Measurements from ENCODE around the gene CGNL1.

CGNL1 gene

GRCh38 chr15:57348081-57348480 is 28.2 kb upstream of the CGNL1 start:
- H3K79me2 ChIP-seq = no peaks in the 10 kb centered on the region
- no peak overlapping the region for H3K27ac ChIP-seq
- H3K4me2 ChIP-seq (ENCODE audit: low read length) = no peak overlapping the region
- H2AFZ ChIP-seq = no peak overlapping the region
- H3K4me1 ChIP-seq = no peaks in the 10 kb centered on the region
- H3K9ac ChIP-seq = no peak overlapping the region
- H3K4me3 ChIP-seq (ENCODE audit: low read depth, low read length) = no peak overlapping the region
- no peaks in the 10 kb centered on the region for H3K36me3 ChIP-seq (ENCODE audit: control insufficient read depth, insufficient read depth, low read length)
- H3K9me3 ChIP-seq (ENCODE audit: control insufficient read depth, low read length) = no peaks in the 10 kb centered on the region
- TF ChIP-seq CTCF (IDR thresholded peaks at IDR 0.05) = no peak
- H3K27me3 ChIP-seq (ENCODE audit: control insufficient read depth, insufficient read depth, low read length) = no peaks in the 10 kb centered on the region

- no peak overlapping the region for H3K27ac ChIP-seq
- no peak overlapping the region for H3K9ac ChIP-seq
- no peaks in the 10 kb centered on the region for H3K9me3 ChIP-seq (ENCODE audit: control insufficient read depth, low read length)
- no peaks in the 10 kb centered on the region for H3K4me1 ChIP-seq
- TF ChIP-seq CTCF (IDR thresholded peaks at IDR 0.05) = no peak
- H3K36me3 ChIP-seq (ENCODE audit: control insufficient read depth, insufficient read depth, low read length) = no peaks in the 10 kb centered on the region
- no peak overlapping the region for H3K4me2 ChIP-seq (ENCODE audit: low read length)
- H3K79me2 ChIP-seq = no peaks in the 10 kb centered on the region
- no peak overlapping the region for H3K4me3 ChIP-seq (ENCODE audit: low read depth, low read length)
- no peaks in the 10 kb centered on the region for H3K27me3 ChIP-seq (ENCODE audit: control insufficient read depth, insufficient read depth, low read length)
- H2AFZ ChIP-seq = no peak overlapping the region
Measured at GRCh38 chr15:57352535-57353316, 23.6 kb upstream of the CGNL1 start.

GRCh38 chr15:57353317-57353804 is 22.9 kb upstream of the CGNL1 start:
- no peak overlapping the region for H2AFZ ChIP-seq
- no peak overlapping the region for H3K4me3 ChIP-seq (ENCODE audit: low read depth, low read length)
- no peaks in the 10 kb centered on the region for H3K27me3 ChIP-seq (ENCODE audit: control insufficient read depth, insufficient read depth, low read length)
- TF ChIP-seq CTCF (IDR thresholded peaks at IDR 0.05) = no peak
- H3K9ac ChIP-seq = no peak overlapping the region
- no peaks in the 10 kb centered on the region for H3K79me2 ChIP-seq
- H3K9me3 ChIP-seq (ENCODE audit: control insufficient read depth, low read length) = no peaks in the 10 kb centered on the region
- H3K4me2 ChIP-seq (ENCODE audit: low read length) = no peak overlapping the region
- no peaks in the 10 kb centered on the region for H3K4me1 ChIP-seq
- H3K36me3 ChIP-seq (ENCODE audit: control insufficient read depth, insufficient read depth, low read length) = no peaks in the 10 kb centered on the region
- H3K27ac ChIP-seq = no peak overlapping the region

GRCh38 chr15:57354436-57355123 is 21.7 kb upstream of the CGNL1 start:
- no peak for TF ChIP-seq CTCF (IDR thresholded peaks at IDR 0.05)
- no peaks in the 10 kb centered on the region for H3K4me1 ChIP-seq
- no peak overlapping the region for H3K4me3 ChIP-seq (ENCODE audit: low read depth, low read length)
- H3K27ac ChIP-seq = no peak overlapping the region
- no peaks in the 10 kb centered on the region for H3K79me2 ChIP-seq
- H3K4me2 ChIP-seq (ENCODE audit: low read length) = no peak overlapping the region
- no peaks in the 10 kb centered on the region for H3K27me3 ChIP-seq (ENCODE audit: control insufficient read depth, insufficient read depth, low read length)
- H3K9me3 ChIP-seq (ENCODE audit: control insufficient read depth, low read length) = no peaks in the 10 kb centered on the region
- H3K36me3 ChIP-seq (ENCODE audit: control insufficient read depth, insufficient read depth, low read length) = no peaks in the 10 kb centered on the region
- H3K9ac ChIP-seq = no peak overlapping the region
- H2AFZ ChIP-seq = no peak overlapping the region

Data from parathyroid adenoma (tissue), 2 donors.